Transverse colon (tissue), 3 donors: ENCODE results near the gene MTFR2.

ENCODE experiments used
- CTCF ChIP-seq, 5 experiments: fragments of 200-600 bp in 3 of 5; fragments of 450-650 bp in 2 of 5; sonication (generic) in 3 of 5; IDR thresholded peaks; 1 replicate in 2 of 5; 2 replicates in 3 of 5; pipeline ENCODE4 v1.5.1; 2016 to 2017; ENCODE audit warnings: antibody characterized with exemption in 5 of 5, inconsistent platforms in 3 of 5, mild to moderate bottlenecking in 2 of 5, moderate library complexity in 1 of 5
- EP300 ChIP-seq: sonication (generic); formaldehyde crosslinking; IDR thresholded peaks from one replicate; pipeline ENCODE4 v1.6.1; 2017; ENCODE audit warnings: antibody characterized with exemption, low read depth
- POLR2A ChIP-seq: fragments of 450-650 bp; IDR thresholded peaks from one replicate; pipeline ENCODE4 v1.6.1; 2016; ENCODE audit warnings: antibody characterized with exemption, mild to moderate bottlenecking, moderate library complexity

GRCh38 chr6:136184738-136185137 is 65.4 kb downstream of the MTFR2 start:
- TF ChIP-seq EP300 (no peak), CTCF (IDR thresholded peaks at IDR 0.05) (no peak), POLR2A (no peak)
